Measurements from ENCODE around the gene BLID. TPM values are rescaled to one million over a fixed set of nuclear protein-coding genes. Genes with fewer than 3 reads are reported as not detected.

BLID gene
- total RNA-seq, 1 experiment from 2014 or later = not detected

DNA sequence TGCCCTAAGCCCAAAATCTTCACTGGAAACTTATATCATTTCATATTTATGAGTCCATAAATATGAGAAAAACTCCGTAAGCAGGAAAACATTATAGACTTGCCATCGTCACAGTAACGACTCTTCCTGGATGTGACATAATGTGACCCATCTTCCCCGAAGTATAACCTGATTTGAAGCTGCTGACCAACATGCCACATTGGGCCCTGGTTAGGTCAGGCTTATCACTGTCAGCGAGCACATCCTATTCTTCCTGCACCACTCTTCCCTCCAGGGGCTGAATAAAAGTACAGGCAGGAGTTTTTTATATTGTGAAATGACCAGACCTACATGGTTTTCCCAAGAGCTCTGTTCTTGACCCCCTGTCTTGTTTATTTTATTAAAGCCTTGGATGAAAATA is 12.1 kb upstream of the BLID start:
- Histone ChIP-seq H3K36me3 (ENCODE audit: control insufficient read depth, insufficient read depth, low read length) (no peaks in the 10 kb centered on the region), H3K27me3 (replicated peaks; ENCODE audit: control insufficient read depth, insufficient read depth, low read length) (no peaks in the 10 kb centered on the region), H3K4me1 (peaks cover 4% of the 10 kb centered on the region; the same call in 1 of the 2 replicates), H3K4me3 (ENCODE audit: low read depth, low read length) (no peak overlapping the region), H3K9me3 (no peaks in the 10 kb centered on the region)
- ChIA-PET POLR2A (no interaction called here), CTCF (no interaction called here)
- Mint-ChIP-seq H3K27me3 (ENCODE audit: insufficient read depth, unreplicated experiment) (peaks cover 10% of the 10 kb centered on the region), H3K36me3 (ENCODE audit: insufficient read depth, unreplicated experiment) (peaks cover 6% of the 10 kb centered on the region), H3K4me1 (ENCODE audit: low read depth, unreplicated experiment) (no peaks in the 10 kb centered on the region), H3K4me3 (ENCODE audit: unreplicated experiment) (no peak overlapping the region), H3K27ac (ENCODE audit: unreplicated experiment) (no peak overlapping the region), H3K9me3 (ENCODE audit: unreplicated experiment) (no peaks in the 10 kb centered on the region)
- TF ChIP-seq, protein P1, sequence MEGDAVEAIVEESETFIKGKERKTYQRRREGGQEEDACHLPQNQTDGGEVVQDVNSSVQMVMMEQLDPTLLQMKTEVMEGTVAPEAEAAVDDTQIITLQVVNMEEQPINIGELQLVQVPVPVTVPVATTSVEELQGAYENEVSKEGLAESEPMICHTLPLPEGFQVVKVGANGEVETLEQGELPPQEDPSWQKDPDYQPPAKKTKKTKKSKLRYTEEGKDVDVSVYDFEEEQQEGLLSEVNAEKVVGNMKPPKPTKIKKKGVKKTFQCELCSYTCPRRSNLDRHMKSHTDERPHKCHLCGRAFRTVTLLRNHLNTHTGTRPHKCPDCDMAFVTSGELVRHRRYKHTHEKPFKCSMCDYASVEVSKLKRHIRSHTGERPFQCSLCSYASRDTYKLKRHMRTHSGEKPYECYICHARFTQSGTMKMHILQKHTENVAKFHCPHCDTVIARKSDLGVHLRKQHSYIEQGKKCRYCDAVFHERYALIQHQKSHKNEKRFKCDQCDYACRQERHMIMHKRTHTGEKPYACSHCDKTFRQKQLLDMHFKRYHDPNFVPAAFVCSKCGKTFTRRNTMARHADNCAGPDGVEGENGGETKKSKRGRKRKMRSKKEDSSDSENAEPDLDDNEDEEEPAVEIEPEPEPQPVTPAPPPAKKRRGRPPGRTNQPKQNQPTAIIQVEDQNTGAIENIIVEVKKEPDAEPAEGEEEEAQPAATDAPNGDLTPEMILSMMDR (IDR thresholded peaks at IDR 0.05; ENCODE audit: insufficient read depth in 1 of 2, low read depth in 1 of 2, low read length in 1 of 2, severe bottlenecking in 1 of 2, unreplicated experiment in 1 of 2) = no peak
- intact Hi-C loops (cut with micrococcal nuclease; ENCODE audit: unreplicated experiment) = no loop called here
- BruUV-seq (replicated peaks) = no TSS peak
- DNase-seq = no peak

DNA sequence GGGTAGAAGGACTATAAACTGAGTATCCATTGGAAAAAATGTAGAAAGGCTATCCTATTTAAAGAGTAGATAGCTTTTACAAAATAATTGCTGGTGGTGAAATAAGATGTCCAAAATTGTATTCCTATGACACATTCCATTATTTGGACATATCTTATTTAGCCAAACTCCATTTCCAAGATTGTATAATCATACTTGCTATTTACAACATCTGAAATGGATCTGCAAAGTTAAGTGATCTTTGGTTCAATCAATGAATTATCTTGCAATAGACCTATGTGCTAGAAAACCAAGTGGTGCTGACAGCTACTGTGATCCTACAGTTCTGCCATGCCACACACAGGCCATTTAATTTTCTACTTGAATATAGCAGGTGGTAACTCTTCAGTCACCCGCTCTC is 11.0 kb upstream of the BLID start:
- intact Hi-C loops (cut with micrococcal nuclease; ENCODE audit: unreplicated experiment) = no loop called here
- no peaks in the 10 kb centered on the region for H3K27me3 ChIP-seq (replicated peaks; ENCODE audit: control insufficient read depth, insufficient read depth, low read length)
- H3K4me3 Mint-ChIP-seq (ENCODE audit: unreplicated experiment) = no peak overlapping the region
- POLR2A ChIA-PET = no interaction called here
- no peaks in the 10 kb centered on the region for H3K36me3 ChIP-seq (ENCODE audit: control insufficient read depth, insufficient read depth, low read length)
- no peak overlapping the region for H3K27ac Mint-ChIP-seq (ENCODE audit: unreplicated experiment)
- H3K9me3 Mint-ChIP-seq (ENCODE audit: unreplicated experiment) = no peaks in the 10 kb centered on the region
- no peak for DNase-seq
- BruUV-seq (replicated peaks) = no TSS peak
- no peak overlapping the region for H3K4me3 ChIP-seq (ENCODE audit: low read depth, low read length)
- H3K36me3 Mint-ChIP-seq (ENCODE audit: insufficient read depth, unreplicated experiment) = peaks cover 6% of the 10 kb centered on the region
- H3K4me1 ChIP-seq = peaks cover 4% of the 10 kb centered on the region; the same call in 1 of the 2 replicates
- H3K9me3 ChIP-seq = no peaks in the 10 kb centered on the region
- peaks cover 10% of the 10 kb centered on the region for H3K27me3 Mint-ChIP-seq (ENCODE audit: insufficient read depth, unreplicated experiment)
- TF ChIP-seq, protein P1 (IDR thresholded peaks at IDR 0.05; ENCODE audit: insufficient read depth in 1 of 2, low read depth in 1 of 2, low read length in 1 of 2, severe bottlenecking in 1 of 2, unreplicated experiment in 1 of 2) = no peak
- CTCF ChIA-PET = no interaction called here
- no peaks in the 10 kb centered on the region for H3K4me1 Mint-ChIP-seq (ENCODE audit: low read depth, unreplicated experiment)

DNA sequence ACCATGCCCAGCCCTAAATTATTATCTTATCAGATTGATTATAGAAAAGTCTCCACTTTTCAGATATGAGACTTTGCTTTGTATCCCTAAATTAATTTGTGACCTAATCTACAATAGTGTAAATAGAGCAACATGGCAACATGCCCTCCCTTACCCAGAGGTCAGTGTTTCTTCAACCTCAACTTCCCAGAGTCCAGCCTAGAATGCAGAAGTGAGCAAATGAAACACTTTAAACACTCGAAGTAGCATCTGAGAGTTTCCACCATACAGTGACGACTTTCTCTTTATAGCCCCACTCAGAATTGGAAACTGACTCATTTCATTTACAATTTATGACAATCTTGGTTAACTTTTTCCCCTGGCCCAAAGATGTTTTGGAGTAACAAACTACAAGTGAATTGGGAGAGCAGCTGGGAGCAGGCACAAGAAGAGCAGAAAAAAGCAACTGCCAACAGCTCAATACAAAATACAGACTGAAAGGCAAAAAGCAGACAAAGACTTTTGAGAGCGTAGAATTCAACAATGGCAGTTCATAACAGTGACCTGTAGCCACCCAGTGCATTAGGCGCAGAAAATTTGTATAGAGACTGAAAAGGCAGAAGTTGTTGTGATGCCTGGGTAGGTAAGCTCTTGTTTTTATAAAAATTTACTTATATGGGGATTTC is 10.1 kb upstream of the BLID start:
- intact Hi-C loops (cut with micrococcal nuclease; ENCODE audit: unreplicated experiment) = loop anchor here (1.0 kb wide), 1 partner anchor 9 kb away; no protein-coding TSS in a partner anchor
- H3K9me3 ChIP-seq = no peaks in the 10 kb centered on the region
- H3K27me3 ChIP-seq (replicated peaks; ENCODE audit: control insufficient read depth, insufficient read depth, low read length) = no peaks in the 10 kb centered on the region
- no peak overlapping the region for H3K4me3 Mint-ChIP-seq (ENCODE audit: unreplicated experiment)
- no peak for DNase-seq
- H3K9me3 Mint-ChIP-seq (ENCODE audit: unreplicated experiment) = no peaks in the 10 kb centered on the region
- H3K36me3 ChIP-seq (ENCODE audit: control insufficient read depth, insufficient read depth, low read length) = no peaks in the 10 kb centered on the region
- H3K4me3 ChIP-seq (ENCODE audit: low read depth, low read length) = no peak overlapping the region
- CTCF ChIA-PET = no interaction called here
- H3K36me3 Mint-ChIP-seq (ENCODE audit: insufficient read depth, unreplicated experiment) = peaks cover 6% of the 10 kb centered on the region
- POLR2A ChIA-PET = no interaction called here
- H3K27me3 Mint-ChIP-seq (ENCODE audit: insufficient read depth, unreplicated experiment) = peaks cover 9% of the 10 kb centered on the region
- TF ChIP-seq, protein P1 (IDR thresholded peaks at IDR 0.05; ENCODE audit: insufficient read depth in 1 of 2, low read depth in 1 of 2, low read length in 1 of 2, severe bottlenecking in 1 of 2, unreplicated experiment in 1 of 2) = no peak
- peaks cover 4% of the 10 kb centered on the region; the same call in 1 of the 2 replicates for H3K4me1 ChIP-seq
- no peak overlapping the region for H3K27ac Mint-ChIP-seq (ENCODE audit: unreplicated experiment)
- H3K4me1 Mint-ChIP-seq (ENCODE audit: low read depth, unreplicated experiment) = no peaks in the 10 kb centered on the region
- no TSS peak for BruUV-seq (replicated peaks)
